CD14-positive monocyte (primary cell): ENCODE measurements around the gene CELSR1. TPM values are rescaled to one million over a fixed set of nuclear protein-coding genes. Genes with fewer than 3 reads are reported as not detected.

Experiments used
- DNase-seq, 3 donors: peaks; one replicate each; pipeline ENCODE4 v3.0.0-alpha.2; 2011 to 2022
- H2AFZ ChIP-seq: 2 replicates; pipeline ENCODE4 v1.6.0; 2012; ENCODE audit warnings: mild to moderate bottlenecking, low read depth, low read length, inconsistent platforms; ENCODE audit not compliant: insufficient read depth, poor library complexity, severe bottlenecking
- H3K27ac ChIP-seq, 2 donors: 1 replicate in 1 of 2; 2 replicates in 1 of 2; pipeline ENCODE4 v1.5.1; 2012 to 2013; ENCODE audit warnings: low read length in 2 of 2, control low read depth in 1 of 2, inconsistent platforms in 1 of 2, low read depth in 1 of 2, mild to moderate bottlenecking in 1 of 2
- H3K27me3 ChIP-seq, 2 donors: one replicate each; pipeline versions ENCODE4 v1.6.0 to v1.6.1; 2011 to 2013; ENCODE audit warnings: low read length in 2 of 2; ENCODE audit not compliant: control insufficient read depth in 2 of 2, insufficient read depth in 2 of 2
- H3K36me3 ChIP-seq, 2 donors: replicated peaks in 1 of 2; 1 replicate in 1 of 2; 2 replicates in 1 of 2; pipeline versions ENCODE4 v1.5.1 to v1.6.1; 2012 to 2013; ENCODE audit warnings: low read length in 2 of 2, control low read depth in 1 of 2, inconsistent platforms in 1 of 2, mild to moderate bottlenecking in 1 of 2; ENCODE audit not compliant: insufficient read depth in 2 of 2, control insufficient read depth in 1 of 2
- H3K4me1 ChIP-seq, 2 donors: 1 replicate in 1 of 2; 2 replicates in 1 of 2; pipeline versions ENCODE4 v1.5.1 to v1.6.1; 2012 to 2013; ENCODE audit warnings: low read length in 2 of 2, control low read depth in 1 of 2, inconsistent platforms in 1 of 2, mild to moderate bottlenecking in 1 of 2, moderate library complexity in 1 of 2; ENCODE audit not compliant: insufficient read depth in 2 of 2, control insufficient read depth in 1 of 2
- H3K4me2 ChIP-seq: replicated peaks from 2 replicates; pipeline ENCODE3; 2012; ENCODE audit warnings: low read length, moderate library complexity, mild to moderate bottlenecking; ENCODE audit not compliant: poor library complexity, severe bottlenecking; ENCODE audit errors: extremely low read depth
- H3K4me3 ChIP-seq, 3 experiments: fragments of 200-600 bp in 1 of 3; sonication (generic) in 1 of 3; replicated peaks in 1 of 3; 1 replicate in 2 of 3; 2 replicates in 1 of 3; pipeline ENCODE4 v1.5.1; 2011 to 2013; ENCODE audit warnings: low read length in 3 of 3, mild to moderate bottlenecking in 3 of 3, control low read depth in 2 of 3, low read depth in 2 of 3, inconsistent platforms in 1 of 3, moderate library complexity in 1 of 3
- H3K79me2 ChIP-seq: 2 replicates; pipeline ENCODE4 v1.6.0; 2012; ENCODE audit warnings: mild to moderate bottlenecking, control low read depth, inconsistent platforms, low read length, moderate library complexity; ENCODE audit not compliant: insufficient read depth
- H3K9ac ChIP-seq: 2 replicates; pipeline ENCODE4 v1.6.0; 2017; ENCODE audit warnings: low read length, mild to moderate bottlenecking; ENCODE audit not compliant: insufficient read depth, poor library complexity, severe bottlenecking
- H3K9me3 ChIP-seq, 2 donors: replicated peaks in 1 of 2; 1 replicate in 1 of 2; 2 replicates in 1 of 2; pipeline versions ENCODE4 v1.5.1 to v1.6.1; 2012 to 2013; ENCODE audit warnings: low read length in 2 of 2, control low read depth in 1 of 2; ENCODE audit not compliant: control insufficient read depth in 1 of 2, insufficient read depth in 1 of 2
- H4K20me1 ChIP-seq: 2 replicates; pipeline ENCODE4 v1.6.0; 2012; ENCODE audit warnings: mild to moderate bottlenecking, low read length, control low read depth, moderate library complexity; ENCODE audit not compliant: insufficient read depth
- H3K27ac Mint-ChIP-seq, 7 donors: one replicate each; pipeline ENCODE4 v1.8.0; 2020; ENCODE audit warnings: mild to moderate bottlenecking in 7 of 7, mixed read lengths in 7 of 7, moderate library complexity in 6 of 7, inconsistent platforms in 2 of 7
- H3K27me3 Mint-ChIP-seq, 3 donors: one replicate each; pipeline ENCODE4 v1.8.0; 2021 to 2022; ENCODE audit warnings: low read depth in 3 of 3, mild to moderate bottlenecking in 3 of 3, mixed read lengths in 3 of 3, moderate library complexity in 3 of 3, inconsistent platforms in 1 of 3
- H3K36me3 Mint-ChIP-seq, 2 donors: one replicate each; pipeline ENCODE4 v1.8.0; 2020; ENCODE audit warnings: mixed read lengths in 2 of 2, inconsistent platforms in 1 of 2, mild to moderate bottlenecking in 1 of 2
- H3K4me1 Mint-ChIP-seq: one replicate; pipeline ENCODE4 v1.8.0; 2020; ENCODE audit warnings: mild to moderate bottlenecking, mixed read lengths
- H3K4me3 Mint-ChIP-seq, 2 donors: one replicate each; pipeline ENCODE4 v1.8.0; 2020; ENCODE audit warnings: mild to moderate bottlenecking in 2 of 2, mixed read lengths in 2 of 2, moderate library complexity in 1 of 2
- H3K9me3 Mint-ChIP-seq, 7 donors: one replicate each; pipeline ENCODE4 v1.8.0; 2020 to 2022; ENCODE audit warnings: mixed read lengths in 7 of 7, mild to moderate bottlenecking in 6 of 7, moderate library complexity in 6 of 7, inconsistent platforms in 2 of 7
- CTCF ChIP-seq: fragments of 200-600 bp; IDR thresholded peaks from one replicate; pipeline ENCODE4 v1.8.0; 2022; ENCODE audit warnings: antibody characterized with exemption, mild to moderate bottlenecking
- WGBS: methylation state at CpG from one replicate; pipeline ENCODE4 v1.1.5; 2013; ENCODE audit warnings: missing lambda C conversion rate; ENCODE audit not compliant: insufficient coverage; 5-methylcytosine and 5-hydroxymethylcytosine counted together
- intact Hi-C, 2 donors: fragments of 100-400 bp; cut with micrococcal nuclease; formaldehyde crosslinking; loops; one replicate each; pipeline versions ENCODE4 v1.15.0 to v1.15.1; 2023
- polyA plus RNA-seq, 3 donors: library from polyadenylated mRNA; depleted of rRNA in 1 of 3; unstranded in 2 of 3; stranded (reverse) in 1 of 3; fragments of 300-500 nt in 2 of 3; fragments of >200 nt in 1 of 3; fragmentation: Illumina TruSeq in 2 of 3; gene quantifications; 1 replicate in 2 of 3; 2 replicates in 1 of 3; pipeline ENCODE4 v1.2.3, GENCODE V29; 2012 to 2021

Gene CELSR1
- polyA plus RNA-seq, 3 donors: 0.16 TPM; not detected in 2

DNA sequence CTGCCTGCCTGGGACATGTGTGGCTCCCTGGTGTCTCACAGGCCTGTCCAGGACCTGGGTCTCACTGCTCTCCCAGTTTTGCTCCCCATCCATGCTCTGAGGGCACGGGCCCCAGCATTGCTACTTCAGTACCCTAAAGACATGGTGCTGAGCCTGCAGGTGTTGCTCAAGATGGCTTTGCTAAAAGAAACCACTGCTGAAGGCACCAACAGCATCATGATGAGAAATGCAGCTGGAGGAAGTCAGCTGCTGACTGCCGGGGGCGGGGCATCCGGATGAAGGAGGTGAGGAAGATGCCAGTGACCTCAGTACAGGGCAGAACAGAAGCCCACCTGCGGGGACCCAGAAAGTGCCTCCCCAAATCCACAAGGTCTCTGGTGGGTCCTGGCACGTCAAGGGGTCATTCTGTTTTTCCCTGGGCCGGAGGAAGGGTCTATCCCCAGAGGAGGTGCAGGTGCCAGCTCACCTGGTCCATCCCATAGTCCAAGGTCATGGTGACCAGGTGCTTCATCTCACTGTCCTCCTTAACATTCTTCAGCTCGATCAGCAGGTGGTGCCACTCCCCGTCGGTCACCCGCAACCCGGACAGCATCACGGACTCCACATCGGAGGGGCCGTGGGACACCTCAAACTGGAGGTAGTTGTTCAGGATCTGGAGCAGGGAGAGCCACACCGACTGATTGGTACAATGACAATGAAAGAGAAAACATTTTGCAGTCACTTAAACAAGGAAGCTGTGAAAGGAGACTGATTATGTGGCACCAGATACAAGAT, 138.0 kb downstream of the CELSR1 start:
- intact Hi-C loops: no loop called here
- Histone ChIP-seq H4K20me1 (no peaks in the 10 kb centered on the region), H3K27ac (no peak overlapping the region), H3K36me3 (no peaks in the 10 kb centered on the region), H3K9ac (no peak overlapping the region), H2AFZ (no peak overlapping the region), H3K4me3 (no peak overlapping the region), H3K27me3 (no peaks in the 10 kb centered on the region), H3K4me2 (no peak overlapping the region), H3K79me2 (no peaks in the 10 kb centered on the region), H3K9me3 (no peaks in the 10 kb centered on the region), H3K4me1 (no peaks in the 10 kb centered on the region)
- no peak overlapping the region for H3K27ac Mint-ChIP-seq
- peaks cover 0 to 9% (median 0%) of the 10 kb centered on the region in 3 donors for H3K27me3 Mint-ChIP-seq
- 93% methylated on average over 11 of the region's 16 CpGs for whole genome bisulfite sequencing
- H3K36me3 Mint-ChIP-seq: no peaks in the 10 kb centered on the region
- no peak overlapping the region for H3K4me3 Mint-ChIP-seq
- no peak for DNase-seq
- no peaks in the 10 kb centered on the region for H3K9me3 Mint-ChIP-seq
- TF ChIP-seq CTCF: no peak
- no peaks in the 10 kb centered on the region for H3K4me1 Mint-ChIP-seq

- H3K4me3 ChIP-seq: no peak overlapping the region
- intact Hi-C loops: no loop called here
- H2AFZ ChIP-seq: no peak overlapping the region
- Mint-ChIP-seq H3K4me1 (no peaks in the 10 kb centered on the region), H3K27me3 (peaks cover 0 to 9% (median 0%) of the 10 kb centered on the region in 3 donors), H3K4me3 (no peak overlapping the region), H3K27ac (no peak overlapping the region), H3K36me3 (no peaks in the 10 kb centered on the region), H3K9me3 (no peaks in the 10 kb centered on the region)
- no peaks in the 10 kb centered on the region for H3K36me3 ChIP-seq
- no peaks in the 10 kb centered on the region for H4K20me1 ChIP-seq
- no peak overlapping the region for H3K9ac ChIP-seq
- H3K4me2 ChIP-seq: no peak overlapping the region
- H3K27ac ChIP-seq: no peak overlapping the region
- no peaks in the 10 kb centered on the region for H3K27me3 ChIP-seq
- no peaks in the 10 kb centered on the region for H3K9me3 ChIP-seq
- WGBS: 83% methylated on average over 16 of the region's 19 CpGs
- H3K4me1 ChIP-seq: no peaks in the 10 kb centered on the region
- no peaks in the 10 kb centered on the region for H3K79me2 ChIP-seq
- DNase-seq: no peak
- TF ChIP-seq CTCF: no peak
These were observed 139.5 kb downstream of the CELSR1 start for GRCh38 chr22:46397951-46398350.
